ENCODE data around the gene LIX1. TPM values are rescaled to one million over a fixed set of nuclear protein-coding genes. Genes with fewer than 3 reads are reported as not detected.

The LIX1 gene
- total and polyA plus RNA-seq, 12 donors: 0.01 TPM; not detected in 11

DNA sequence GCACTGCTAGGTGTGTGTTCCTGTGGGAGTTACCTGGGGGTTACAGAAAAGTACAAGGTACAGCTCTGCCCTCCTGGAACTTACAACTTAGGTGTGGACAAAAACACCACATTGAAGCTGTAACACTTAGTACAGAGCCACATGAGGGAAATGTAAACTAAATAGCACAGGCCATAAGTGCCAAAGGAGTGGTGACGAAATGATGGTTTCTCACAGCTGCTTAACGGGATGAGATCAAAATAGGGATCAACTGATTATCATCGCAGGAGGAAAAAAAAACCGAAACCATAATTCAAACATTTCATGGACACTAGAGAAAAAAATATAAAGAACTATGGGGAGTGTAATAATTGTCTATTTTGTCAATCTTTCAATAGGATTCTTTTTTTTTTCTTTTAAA, 5.9 kb downstream of the LIX1 start:
- H3K4me3 ChIP-seq: no peak overlapping the region
- intact Hi-C loops (cut with DNase I): loop anchor here in 3 of 10 donors (5.0 to 10.0 kb wide), 3 partner anchors 89 to 132 kb away; no protein-coding TSS in a partner anchor
- H3K4me1 ChIP-seq: peaks cover 0 to under 1% (median 0%) of the 10 kb centered on the region in 9 donors
- H3K27me3 ChIP-seq: no peaks in the 10 kb centered on the region
- H3K27ac ChIP-seq: no peak overlapping the region
- WGBS, 2 donors: 86 to 90% methylated on average over 4 of the region's 4 CpGs
- TF ChIP-seq, protein P1, sequence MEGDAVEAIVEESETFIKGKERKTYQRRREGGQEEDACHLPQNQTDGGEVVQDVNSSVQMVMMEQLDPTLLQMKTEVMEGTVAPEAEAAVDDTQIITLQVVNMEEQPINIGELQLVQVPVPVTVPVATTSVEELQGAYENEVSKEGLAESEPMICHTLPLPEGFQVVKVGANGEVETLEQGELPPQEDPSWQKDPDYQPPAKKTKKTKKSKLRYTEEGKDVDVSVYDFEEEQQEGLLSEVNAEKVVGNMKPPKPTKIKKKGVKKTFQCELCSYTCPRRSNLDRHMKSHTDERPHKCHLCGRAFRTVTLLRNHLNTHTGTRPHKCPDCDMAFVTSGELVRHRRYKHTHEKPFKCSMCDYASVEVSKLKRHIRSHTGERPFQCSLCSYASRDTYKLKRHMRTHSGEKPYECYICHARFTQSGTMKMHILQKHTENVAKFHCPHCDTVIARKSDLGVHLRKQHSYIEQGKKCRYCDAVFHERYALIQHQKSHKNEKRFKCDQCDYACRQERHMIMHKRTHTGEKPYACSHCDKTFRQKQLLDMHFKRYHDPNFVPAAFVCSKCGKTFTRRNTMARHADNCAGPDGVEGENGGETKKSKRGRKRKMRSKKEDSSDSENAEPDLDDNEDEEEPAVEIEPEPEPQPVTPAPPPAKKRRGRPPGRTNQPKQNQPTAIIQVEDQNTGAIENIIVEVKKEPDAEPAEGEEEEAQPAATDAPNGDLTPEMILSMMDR (IDR thresholded peaks at IDR 0.05): no peak
- H3K9me3 ChIP-seq: no peaks in the 10 kb centered on the region
- no peak for ATAC-seq
- no peak for DNase-seq
- H3K36me3 ChIP-seq: no peaks in the 10 kb centered on the region

- Histone ChIP-seq H3K27ac (no peak overlapping the region), H3K4me1 (peaks cover 0 to 6% (median 0%) of the 10 kb centered on the region in 9 donors), H3K9me3 (no peaks in the 10 kb centered on the region), H3K36me3 (no peaks in the 10 kb centered on the region), H3K27me3 (no peaks in the 10 kb centered on the region), H3K4me3 (no peak overlapping the region)
- TF ChIP-seq, protein P1 (IDR thresholded peaks at IDR 0.05): no peak
- DNase-seq (no peak), ATAC-seq (no peak)
- intact Hi-C loops (cut with DNase I): loop anchor here in 3 of 10 donors (5.0 to 10.0 kb wide), 3 partner anchors 89 to 131 kb away; no protein-coding TSS in a partner anchor
- 90 to 91% methylated on average over 4 of the region's 4 CpGs for WGBS, 2 donors
Measured at GRCh38 chr5:97135868-97136267, 6.5 kb downstream of the LIX1 start.

- intact Hi-C loops (cut with DNase I): loop anchor here in 3 of 10 donors (5.0 to 10.0 kb wide), 3 partner anchors 87 to 130 kb away; no protein-coding TSS in a partner anchor
Measured at GRCh38 chr5:97134634-97135033, 7.8 kb downstream of the LIX1 start.

GRCh38 chr5:97133101-97133500, 9.3 kb downstream of the LIX1 start:
- Histone ChIP-seq H3K27ac (no peak overlapping the region), H3K9me3 (no peaks in the 10 kb centered on the region), H3K4me3 (no peak overlapping the region), H3K27me3 (no peaks in the 10 kb centered on the region), H3K4me1 (peaks cover 0 to 15% (median 4%) of the 10 kb centered on the region in 9 donors), H3K36me3 (no peaks in the 10 kb centered on the region)
- intact Hi-C loops (cut with DNase I): loop anchor here in 2 of 10 donors (10.0 kb wide), 2 partner anchors 88 to 128 kb away; no protein-coding TSS in a partner anchor
- TF ChIP-seq, protein P1 (IDR thresholded peaks at IDR 0.05): no peak
- DNase-seq: no peak
- ATAC-seq: no peak

More at GRCh38 chr5:97134634-97135033, 7.8 kb downstream of the LIX1 start:
- Histone ChIP-seq H3K4me3 (no peak overlapping the region), H3K27ac (no peak overlapping the region), H3K9me3 (no peaks in the 10 kb centered on the region), H3K36me3 (no peaks in the 10 kb centered on the region), H3K4me1 (peaks cover 0 to 7% (median 0%) of the 10 kb centered on the region in 9 donors), H3K27me3 (no peaks in the 10 kb centered on the region)
- ATAC-seq: no peak
- 72 to 76% methylated on average over 3 of the region's 3 CpGs for WGBS, 2 donors
- TF ChIP-seq, protein P1 (IDR thresholded peaks at IDR 0.05): no peak
- DNase-seq: no peak
